ENCODE results near the gene FAM168B.

GRCh38 chr2:131140581-131140980 lies 47.3 kb upstream of the FAM168B start:
- TF ChIP-seq ZNF565 (CRISPR knock-in tag; conservative IDR thresholded peaks at IDR 0.05; ENCODE audit: low read depth) (no peak), ARNTL (CRISPR knock-in tag; IDR thresholded peaks at IDR 0.05; ENCODE audit: borderline replicate concordance, low read depth) (no peak), TCF4 (CRISPR knock-in tag; IDR thresholded peaks at IDR 0.05; ENCODE audit: borderline replicate concordance) (no peak), PATZ1 (CRISPR knock-in tag; IDR thresholded peaks at IDR 0.05; ENCODE audit: borderline replicate concordance) (no peak)
